Astrocyte of the spinal cord (primary cell): Measurements from ENCODE around the gene SPATA18.
"Not testable (repeated sequence)": the region's sequence is repeated elsewhere in the genome, so short reads cannot be mapped to it uniquely, and the experiment has no call there.

ENCODE experiments used
- DNase-seq: peaks from one replicate; pipeline ENCODE4 v3.0.0; 2011; ENCODE audit warnings: low read depth, low spot score
- H3K4me3 ChIP-seq: 2 replicates; pipeline ENCODE4 v1.5.1; 2011; ENCODE audit warnings: low read depth, mild to moderate bottlenecking, low read length, moderate library complexity
- CTCF ChIP-seq: IDR thresholded peaks from 2 replicates; pipeline ENCODE4 v1.5.1; 2012; ENCODE audit warnings: low read depth, mild to moderate bottlenecking, low read length, inconsistent platforms
- in situ Hi-C: cut with HindIII; loops from 2 replicates; pipeline ENCODE4 v1.10.0; 2017; ENCODE audit warnings: low sequenced_read_pairs

SPATA18 gene

GRCh38 chr4:52081216-52081615 lies 30.1 kb downstream of the SPATA18 start:
- no peak overlapping the region for H3K4me3 ChIP-seq
- DNase-seq: no peak
- TF ChIP-seq CTCF: no peak
- in situ Hi-C loops: no loop called here

GRCh38 chr4:52086425-52086824 lies 35.3 kb downstream of the SPATA18 start:
- H3K4me3 ChIP-seq, in situ Hi-C loops, DNase-seq: not testable (repeated sequence)

DNA sequence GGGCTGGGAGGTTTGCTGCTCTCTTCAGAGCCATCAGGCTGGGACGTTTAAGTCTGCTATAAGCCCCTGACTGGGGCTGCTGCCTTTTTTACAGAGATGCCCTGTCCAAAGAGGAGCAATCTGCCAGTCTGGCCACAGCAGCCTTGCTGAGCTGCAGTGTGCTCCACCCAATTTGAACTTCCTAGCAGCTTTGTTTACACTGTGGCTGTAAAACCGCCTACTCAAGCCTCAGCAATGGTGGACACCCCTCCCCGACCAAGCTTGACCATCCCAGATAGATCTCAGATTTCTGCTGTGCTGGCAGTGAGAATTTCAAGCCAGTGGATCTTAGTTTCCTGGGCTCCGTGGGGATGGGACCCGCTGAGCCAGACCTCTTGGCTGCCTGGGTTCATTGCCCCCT lies 40.7 kb downstream of the SPATA18 start:
- no peak overlapping the region for H3K4me3 ChIP-seq
- in situ Hi-C loops: no loop called here
- no peak for TF ChIP-seq CTCF
- peak; percentile 29 for DNase-seq

DNA sequence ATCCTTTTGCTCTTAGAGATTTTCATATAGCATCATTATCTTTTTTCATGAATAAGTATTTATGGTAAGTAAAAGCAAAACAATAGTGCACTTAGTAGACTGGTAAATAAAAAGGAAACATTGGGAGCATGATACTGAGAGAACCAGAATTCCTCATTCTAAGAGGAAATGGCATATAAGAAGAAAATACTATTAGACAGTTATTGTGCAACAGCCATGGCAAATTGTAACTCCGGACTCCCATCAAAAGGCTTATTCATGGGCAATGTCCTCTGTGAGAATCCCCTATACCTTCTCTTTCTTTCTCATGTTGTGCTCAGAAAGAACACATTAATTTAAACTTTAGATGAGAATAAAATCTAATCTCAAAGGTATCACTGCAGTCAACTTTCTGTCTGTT lies 42.4 kb downstream of the SPATA18 start:
- no peak overlapping the region for H3K4me3 ChIP-seq
- DNase-seq: no peak
- TF ChIP-seq CTCF: no peak
- in situ Hi-C loops: no loop called here

GRCh38 chr4:52094376-52095145 lies 43.5 kb downstream of the SPATA18 start:
- in situ Hi-C loops: no loop called here
- H3K4me3 ChIP-seq: no peak overlapping the region
- DNase-seq: no peak
- no peak for TF ChIP-seq CTCF

DNA sequence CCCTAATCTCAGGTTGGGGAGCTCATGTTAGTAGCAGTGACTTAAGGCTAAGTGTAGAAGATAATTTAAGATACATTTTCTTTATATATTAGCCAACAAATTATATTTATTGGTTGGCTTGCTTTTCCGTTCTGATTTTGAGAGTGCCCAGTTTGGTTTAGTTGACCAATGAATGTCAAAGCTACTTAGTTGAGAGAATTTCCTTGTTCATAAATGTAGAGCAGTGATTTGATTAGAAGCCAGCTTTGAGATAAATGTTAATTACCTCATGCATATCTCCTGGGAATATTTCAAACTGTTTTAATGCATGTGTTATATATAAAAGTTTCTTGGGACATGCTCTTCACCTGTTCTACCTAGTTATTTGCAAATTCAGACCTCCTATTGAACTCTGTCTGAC lies 44.3 kb downstream of the SPATA18 start:
- H3K4me3 ChIP-seq: no peak overlapping the region
- in situ Hi-C loops: no loop called here
- no peak for DNase-seq
- TF ChIP-seq CTCF: no peak

GRCh38 chr4:52096048-52096447 lies 44.9 kb downstream of the SPATA18 start:
- in situ Hi-C loops: no loop called here
- no peak overlapping the region for H3K4me3 ChIP-seq
- no peak for DNase-seq
- TF ChIP-seq CTCF: no peak
